Putamen (tissue), 1 donor: ENCODE data around the gene KIT.

ENCODE experiments used
- DNase-seq: peaks from one replicate; pipeline ENCODE4 v3.0.0-alpha.2; 2016; ENCODE audit warnings: low spot score

The KIT gene

DNA sequence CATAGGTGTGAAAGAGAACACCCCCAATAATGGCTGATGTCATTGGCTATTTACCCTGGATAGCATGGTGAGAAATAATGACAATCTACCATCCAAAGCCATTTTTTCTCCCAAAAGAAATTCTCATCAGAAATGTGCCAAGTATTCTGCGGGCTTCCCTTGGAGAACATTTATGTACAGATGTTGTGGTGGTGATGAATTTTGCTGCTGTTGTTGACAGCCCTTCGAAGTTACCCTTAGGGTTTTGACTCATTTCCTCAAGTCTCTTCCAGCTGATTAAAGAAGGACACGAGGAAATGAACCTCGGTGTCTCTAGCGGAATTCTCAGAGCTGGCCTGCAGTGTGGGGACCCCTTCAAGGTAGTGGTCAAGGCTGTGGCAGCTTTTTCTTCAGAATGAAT is 3.4 kb downstream of the KIT start:
- no peak for DNase-seq

- DNase-seq: no peak
Observed at GRCh38 chr4:54661686-54662085, 3.9 kb downstream of the KIT start.

GRCh38 chr4:54662123-54662522 is 4.4 kb downstream of the KIT start:
- no peak for DNase-seq

- DNase-seq: no peak
Observed at GRCh38 chr4:54662901-54663585, 5.3 kb downstream of the KIT start.

- no peak for DNase-seq
Observed at GRCh38 chr4:54664400-54664799, 6.6 kb downstream of the KIT start.

- DNase-seq: no peak
Observed at GRCh38 chr4:54668014-54668611, 10.4 kb downstream of the KIT start.

GRCh38 chr4:54669831-54670230 is 12.1 kb downstream of the KIT start:
- DNase-seq: no peak

GRCh38 chr4:54675721-54676461 is 18.1 kb downstream of the KIT start:
- no peak for DNase-seq

- no peak for DNase-seq
Observed at GRCh38 chr4:54676658-54677057, 18.9 kb downstream of the KIT start.

DNA sequence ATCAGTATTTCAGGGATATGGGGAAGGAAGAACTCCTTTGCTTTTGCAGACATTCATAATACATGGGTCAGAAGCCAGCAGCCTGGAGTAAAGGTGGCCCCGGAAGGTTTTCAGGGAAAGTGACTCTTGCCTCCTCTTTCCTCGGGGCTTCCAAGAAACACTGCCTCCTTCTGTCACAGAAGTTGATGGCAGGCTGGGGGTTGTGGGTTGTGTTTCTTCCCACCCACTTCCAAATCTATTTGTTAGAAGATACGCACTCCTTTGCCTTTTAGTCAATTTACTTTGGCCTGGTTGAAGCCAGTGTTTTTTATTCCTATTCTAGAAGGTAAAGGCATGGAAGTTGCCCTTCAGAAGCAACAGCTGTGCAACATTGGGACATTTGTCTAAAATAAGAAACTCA is 19.7 kb downstream of the KIT start:
- DNase-seq: no peak

GRCh38 chr4:54677853-54678650 is 20.3 kb downstream of the KIT start:
- no peak for DNase-seq

GRCh38 chr4:54678826-54679225 is 21.1 kb downstream of the KIT start:
- no peak for DNase-seq

GRCh38 chr4:54679813-54680212 is 22.1 kb downstream of the KIT start:
- no peak for DNase-seq

- no peak for DNase-seq
Observed at GRCh38 chr4:54683616-54684346, 26.0 kb downstream of the KIT start.

- no peak for DNase-seq
Observed at GRCh38 chr4:54685810-54686209, 28.1 kb downstream of the KIT start.

DNA sequence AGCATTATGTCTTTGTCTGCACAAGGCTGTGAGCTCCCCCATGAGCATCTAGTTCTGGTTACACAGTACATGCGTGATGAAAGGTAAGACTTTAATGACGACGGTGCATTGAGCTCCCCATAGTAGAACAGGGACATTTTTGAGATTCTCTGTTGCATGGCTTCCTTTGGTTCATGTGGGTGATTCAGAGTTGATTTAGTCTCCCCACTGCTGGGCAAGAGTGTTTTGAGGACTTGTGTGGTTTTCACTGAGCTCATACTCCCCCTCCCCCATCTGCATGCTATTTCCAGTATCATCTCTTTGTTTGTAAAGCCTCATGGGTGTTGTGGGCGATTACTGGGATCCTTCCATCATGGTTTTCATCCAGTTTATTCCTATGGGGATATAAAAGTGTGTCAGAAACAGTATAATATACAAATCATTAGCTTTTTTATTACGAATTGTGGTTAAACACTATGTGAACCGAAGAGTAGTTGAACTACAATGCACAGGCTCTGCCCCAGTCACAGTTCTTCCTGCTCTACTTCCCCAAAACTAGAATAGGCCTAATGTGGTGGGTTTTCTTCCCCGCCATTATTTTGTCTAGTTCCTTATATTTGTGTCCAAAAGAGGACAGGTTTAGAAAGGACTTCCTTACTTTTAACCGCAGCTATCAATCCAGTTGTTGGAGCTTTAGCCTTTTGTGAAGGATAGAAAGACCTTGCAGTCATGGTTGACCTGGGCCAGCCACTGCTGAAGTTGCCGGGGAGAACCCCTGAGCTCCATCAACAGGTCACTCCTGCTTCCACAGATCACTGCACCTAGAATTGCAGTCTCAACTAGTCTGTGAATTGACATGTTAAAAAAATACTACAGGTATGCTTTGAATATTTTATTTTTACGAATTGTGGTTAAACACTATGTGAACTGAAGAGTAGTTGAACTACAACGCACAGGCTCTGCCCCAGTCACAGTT is 30.4 kb downstream of the KIT start:
- peak; percentile 24 for DNase-seq

- DNase-seq: no peak
Observed at GRCh38 chr4:54695337-54695736, 37.6 kb downstream of the KIT start.

DNA sequence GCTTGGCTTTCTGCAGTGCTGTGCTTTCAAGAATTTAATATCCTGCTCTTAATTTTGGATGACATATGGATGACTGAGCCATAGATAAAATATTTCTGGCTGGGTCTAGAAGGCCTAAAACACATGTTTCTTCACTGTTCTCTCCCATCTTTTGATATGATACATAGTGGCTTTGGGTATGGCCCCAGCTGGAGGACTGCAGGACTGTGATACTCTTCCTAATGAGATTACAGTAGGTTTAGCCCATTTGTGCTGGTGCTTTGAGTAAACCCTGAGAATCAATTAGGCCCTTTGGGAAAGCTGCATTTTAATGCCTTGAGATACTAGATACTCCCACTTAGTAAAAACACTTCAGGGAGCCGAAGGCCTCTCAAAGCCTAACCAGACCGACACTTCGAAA is 38.0 kb downstream of the KIT start:
- DNase-seq: no peak

GRCh38 chr4:54696649-54697048 is 38.9 kb downstream of the KIT start:
- DNase-seq: no peak

- DNase-seq: no peak
Observed at GRCh38 chr4:54700986-54701385, 43.2 kb downstream of the KIT start.

DNA sequence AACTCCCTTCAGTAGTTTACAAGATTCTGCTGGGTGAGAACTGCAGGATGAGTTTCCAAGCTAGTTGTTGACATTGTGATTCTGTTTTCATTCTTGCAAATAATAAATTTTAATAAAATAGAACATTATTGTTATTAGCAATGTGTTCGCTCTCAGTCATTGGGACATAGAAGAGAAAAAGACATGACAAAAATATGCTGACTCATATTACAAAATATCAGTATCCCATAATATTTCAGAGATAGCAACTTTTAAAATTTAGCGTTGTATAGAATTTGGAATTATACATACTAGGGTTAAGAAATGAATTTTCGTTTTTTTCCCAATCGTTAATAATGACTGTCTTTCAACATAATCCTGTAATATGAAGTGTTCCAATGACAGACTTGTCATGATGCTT is 45.4 kb downstream of the KIT start:
- DNase-seq: no peak
